Muscle of arm (tissue), 12 donors: ENCODE data around the gene PAH. TPM values are rescaled to one million over a fixed set of nuclear protein-coding genes. Genes with fewer than 3 reads are reported as not detected.
A peak's percentile ranks its signal among the peaks of the same experiment; 100 is the strongest.
"Not testable (repeated sequence)": the region's sequence is repeated elsewhere in the genome, so short reads cannot be mapped to it uniquely, and the experiment has no call there.

Experiments used
- DNase-seq: peaks from one replicate; pipeline ENCODE4 v3.0.0-alpha.2; 2013
- polyA plus RNA-seq, 12 donors: library from polyadenylated mRNA; unstranded; fragments of 120-200 nt; gene quantifications; one replicate each; pipeline ENCODE4 v1.2.1, GENCODE V29; 2013; ENCODE audit not compliant: insufficient read length in 12 of 12

Gene PAH
- polyA plus RNA-seq, 12 donors = 0.15 to 3.7 (median 0.32) TPM; not detected in 5

- no peak for DNase-seq
Measured at GRCh38 chr12:102900389-102900788, 16.7 kb downstream of the PAH start.

DNA sequence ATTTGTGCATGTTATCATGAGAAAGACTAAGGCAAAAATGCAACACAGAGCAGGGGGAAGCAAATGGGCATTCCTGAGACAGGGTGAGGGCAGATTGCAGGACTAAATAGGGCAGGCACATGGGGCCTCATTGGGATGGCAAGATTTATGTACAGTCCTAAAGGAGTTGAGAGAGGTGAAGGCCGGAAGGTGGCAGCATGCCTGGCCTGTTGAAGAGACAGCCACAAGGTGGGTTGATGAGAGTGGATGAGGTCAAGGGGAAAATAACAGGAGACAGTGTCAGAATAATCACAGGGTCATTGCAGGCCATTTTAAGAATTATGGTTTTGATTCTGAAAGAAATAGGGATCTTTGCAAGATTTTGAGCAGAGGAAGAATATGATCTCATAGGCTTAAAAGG, 21.0 kb downstream of the PAH start:
- DNase-seq = no peak

GRCh38 chr12:102891756-102892155, 25.3 kb downstream of the PAH start:
- DNase-seq = no peak

- DNase-seq = no peak
Measured at GRCh38 chr12:102888511-102888910, 28.5 kb downstream of the PAH start.

GRCh38 chr12:102885043-102885932, 31.8 kb downstream of the PAH start:
- no peak for DNase-seq

- peak; percentile 7 for DNase-seq
Measured at GRCh38 chr12:102883204-102883799, 33.7 kb downstream of the PAH start.

GRCh38 chr12:102880783-102881182, 36.3 kb downstream of the PAH start:
- no peak for DNase-seq

DNA sequence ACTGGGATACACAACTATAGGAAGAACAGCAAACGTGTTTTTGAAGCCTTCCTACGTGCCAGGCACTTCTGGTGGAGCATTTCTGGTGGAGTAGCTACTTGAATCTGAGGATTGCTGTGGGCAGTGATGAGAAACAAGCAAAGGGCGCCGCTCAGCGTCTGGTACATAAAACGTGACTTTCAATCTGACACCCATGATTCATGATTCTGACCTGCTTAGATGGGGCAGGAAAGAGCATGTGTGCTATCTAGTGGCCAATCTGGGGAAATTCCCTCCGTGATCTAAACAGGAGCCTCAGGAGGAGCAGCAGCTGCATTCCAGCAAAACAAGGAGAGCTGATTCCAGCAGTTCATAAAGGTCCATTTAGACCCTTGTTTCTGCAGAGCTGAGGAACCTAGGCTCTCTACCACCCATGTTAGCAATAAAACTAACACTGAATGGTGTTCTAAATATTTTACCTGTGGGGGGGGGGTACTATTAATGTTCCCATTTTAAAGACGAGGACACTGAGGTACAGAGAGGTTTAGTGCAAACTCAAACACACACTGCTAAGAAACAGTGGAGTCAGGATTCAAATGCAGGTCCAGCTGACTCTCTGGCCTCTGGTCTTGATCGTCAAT, 37.8 kb downstream of the PAH start:
- DNase-seq = peak; percentile 33

DNA sequence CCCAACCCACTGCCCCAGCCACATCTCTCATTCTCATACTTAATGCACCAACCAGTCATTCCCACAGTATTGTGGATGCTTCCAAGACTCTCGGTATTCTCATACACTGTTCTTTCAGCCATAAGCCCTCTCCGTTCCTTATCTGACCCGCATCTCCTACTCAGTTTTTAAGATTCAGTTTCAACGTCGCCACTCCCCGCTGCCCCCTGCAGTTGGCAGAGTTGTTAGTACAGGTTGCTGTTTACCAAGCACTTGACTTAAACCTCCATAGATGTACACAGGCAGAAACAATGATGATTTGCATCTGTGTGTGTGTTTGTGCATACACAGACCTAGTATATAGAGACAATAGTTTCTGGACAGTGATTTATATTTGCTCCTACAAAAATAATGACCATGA, 40.2 kb downstream of the PAH start:
- DNase-seq = no peak

DNA sequence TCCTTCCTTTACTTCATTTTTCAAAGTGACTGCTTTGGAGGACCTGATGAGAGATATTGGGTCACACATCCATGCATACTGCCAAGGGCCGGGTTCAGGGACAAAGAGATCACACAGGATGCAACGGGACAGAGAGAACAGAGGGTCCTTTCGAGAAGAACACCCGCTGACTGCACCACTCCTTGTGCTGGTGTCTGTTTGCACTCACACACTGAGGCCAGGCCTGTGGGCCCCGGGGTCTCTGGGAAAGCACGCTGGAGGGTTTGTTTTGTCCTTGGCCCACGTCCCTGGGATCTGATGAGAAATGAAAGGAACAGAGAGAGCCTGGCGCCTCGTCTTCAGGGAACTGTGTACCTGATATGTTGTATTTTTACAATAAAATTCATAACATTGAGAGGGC, 42.2 kb downstream of the PAH start:
- no peak for DNase-seq

GRCh38 chr12:102873077-102873476, 44.0 kb downstream of the PAH start:
- no peak for DNase-seq

GRCh38 chr12:102871014-102871413, 46.0 kb downstream of the PAH start:
- DNase-seq = no peak

GRCh38 chr12:102869571-102869970, 47.5 kb downstream of the PAH start:
- DNase-seq = no peak

GRCh38 chr12:102865821-102866615, 51.0 kb downstream of the PAH start:
- DNase-seq = no peak

DNA sequence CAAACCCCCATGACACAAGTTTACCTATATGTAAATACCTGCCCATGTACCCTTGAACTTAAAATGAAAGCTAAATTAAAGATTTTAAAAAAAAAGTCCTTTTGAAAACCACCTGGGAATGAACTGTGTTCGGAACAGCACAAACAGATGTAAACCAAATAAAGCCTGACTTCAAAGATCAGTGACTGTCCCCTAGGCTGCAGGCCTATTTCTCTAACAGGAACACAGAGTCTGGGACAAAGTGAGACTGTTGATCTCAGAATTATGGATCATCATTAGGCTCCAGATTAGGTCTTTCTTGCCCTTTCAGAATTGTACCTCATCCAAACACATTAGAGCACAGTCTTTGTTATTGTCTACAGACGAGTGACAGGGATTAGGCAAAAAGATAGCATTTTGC, 54.6 kb downstream of the PAH start:
- no peak for DNase-seq

DNA sequence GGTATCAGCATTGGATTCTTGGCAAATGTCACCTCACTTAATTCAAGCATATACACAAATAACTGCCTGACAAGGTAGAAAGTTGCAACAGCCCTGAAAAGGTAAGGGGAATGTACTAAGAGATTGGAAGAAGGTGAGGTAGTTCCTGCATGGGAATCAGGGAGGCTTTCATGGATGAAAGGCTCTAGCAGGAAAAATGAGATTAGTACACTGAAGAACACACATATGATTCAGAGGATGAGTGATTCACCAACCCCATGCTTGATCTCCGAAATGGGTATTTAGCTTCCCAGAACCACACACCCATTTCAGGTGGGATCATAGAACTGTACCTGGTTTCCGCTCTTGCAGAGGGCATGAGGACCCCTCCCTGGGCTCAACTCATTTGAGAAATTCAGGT, 65.8 kb downstream of the PAH start:
- DNase-seq = no peak

GRCh38 chr12:102849722-102850447, 67.2 kb downstream of the PAH start:
- no peak for DNase-seq

GRCh38 chr12:102848832-102849231, 68.2 kb downstream of the PAH start:
- DNase-seq = no peak

DNA sequence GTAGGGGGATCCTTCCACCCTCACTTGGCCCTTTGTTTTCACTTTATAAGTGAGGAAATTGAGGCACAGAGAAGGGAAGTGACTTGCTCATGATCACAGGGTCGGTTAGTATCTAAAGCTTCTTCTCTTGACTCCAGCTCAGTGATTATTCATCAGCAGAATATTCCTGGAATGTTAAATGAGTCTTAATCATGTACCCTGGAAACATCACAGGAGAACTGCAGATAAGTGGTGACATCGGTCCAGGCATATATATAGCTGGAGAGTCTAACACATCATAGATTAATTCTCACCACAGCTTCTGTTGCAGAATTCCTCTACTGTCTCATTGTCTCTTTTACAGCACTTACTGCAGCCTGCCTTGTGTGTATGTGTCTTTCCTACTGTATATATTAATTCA, 69.9 kb downstream of the PAH start:
- DNase-seq = no peak

GRCh38 chr12:102833687-102834441, 83.2 kb downstream of the PAH start:
- peak; percentile 15 for DNase-seq

- not testable (repeated sequence) for DNase-seq
Measured at GRCh38 chr12:102832826-102833225, 84.2 kb downstream of the PAH start.
